ENCODE measurements around the gene FPGT.
A peak's percentile ranks its signal among the peaks of the same experiment; 100 is the strongest.

The FPGT gene

DNA sequence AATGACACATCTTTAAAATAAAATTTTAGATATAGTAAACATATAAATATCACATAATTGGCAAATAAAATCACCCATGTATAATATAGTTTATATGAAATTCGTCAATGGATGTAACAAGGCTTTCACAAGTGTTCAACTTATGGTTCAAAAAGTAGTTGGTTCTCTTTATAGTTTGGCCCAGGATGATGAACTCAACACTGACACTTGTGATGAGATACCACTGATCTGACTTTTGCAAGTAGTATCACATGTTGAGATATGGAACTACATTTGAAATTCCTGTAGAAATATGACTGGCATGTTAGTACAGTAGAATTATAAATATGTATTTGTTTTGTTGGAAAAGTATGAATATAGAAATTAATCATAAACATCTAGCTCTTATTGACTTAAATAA, 39.0 kb downstream of the FPGT start:
- Histone ChIP-seq H3K18ac (ENCODE audit: low read length) (no peak overlapping the region), H3K27ac (ENCODE audit: low read depth, low read length) (no peak overlapping the region), H4K12ac (ENCODE audit: low read depth, low read length) (no peak overlapping the region), H3K4me1 (ENCODE audit: control insufficient read depth in 1 of 2, insufficient read depth in 2 of 2, low read length in 2 of 2) (no peaks in the 10 kb centered on the region), H3K36me3 (ENCODE audit: control insufficient read depth in 1 of 2, insufficient read depth in 2 of 2, low read length in 2 of 2) (no peaks in the 10 kb centered on the region), H3K79me1 (ENCODE audit: low read length) (no peaks in the 10 kb centered on the region), H2AFZ (ENCODE audit: insufficient read depth, low read length, poor library complexity) (no peak overlapping the region), H3K14ac (ENCODE audit: low read length) (no peak overlapping the region), H3K9ac (ENCODE audit: low read length) (no peak overlapping the region), H2BK5ac (ENCODE audit: low read depth, low read length, poor library complexity) (no peak overlapping the region), H2AK5ac (ENCODE audit: low read length) (no peak overlapping the region), H2BK120ac (ENCODE audit: insufficient read depth, low read length, poor library complexity) (no peak overlapping the region), H3K23ac (ENCODE audit: low read length) (no peak overlapping the region), H3K4me3 (ENCODE audit: low read depth, low read length) (no peak overlapping the region), H3K4me2 (ENCODE audit: low read length) (no peak overlapping the region), H2BK12ac (ENCODE audit: low read length) (no peak overlapping the region), H4K8ac (ENCODE audit: low read depth, low read length) (no peak overlapping the region), H3K4ac (ENCODE audit: low read depth, low read length) (no peak overlapping the region), H4K91ac (ENCODE audit: low read depth, low read length) (no peak overlapping the region), H3K9me3 (ENCODE audit: insufficient read depth, low read depth, low read length) (no peaks in the 10 kb centered on the region), H3K79me2 (ENCODE audit: control insufficient read depth, insufficient read depth, low read length, poor library complexity) (no peaks in the 10 kb centered on the region), H3K27me3 (ENCODE audit: insufficient read depth, low read length) (no peaks in the 10 kb centered on the region)
- DNase-seq: no peak
- WGBS (ENCODE audit: extremely low coverage, insufficient coverage, insufficient read length): no CpG with 5 or more reads among the region's 1 CpG

DNA sequence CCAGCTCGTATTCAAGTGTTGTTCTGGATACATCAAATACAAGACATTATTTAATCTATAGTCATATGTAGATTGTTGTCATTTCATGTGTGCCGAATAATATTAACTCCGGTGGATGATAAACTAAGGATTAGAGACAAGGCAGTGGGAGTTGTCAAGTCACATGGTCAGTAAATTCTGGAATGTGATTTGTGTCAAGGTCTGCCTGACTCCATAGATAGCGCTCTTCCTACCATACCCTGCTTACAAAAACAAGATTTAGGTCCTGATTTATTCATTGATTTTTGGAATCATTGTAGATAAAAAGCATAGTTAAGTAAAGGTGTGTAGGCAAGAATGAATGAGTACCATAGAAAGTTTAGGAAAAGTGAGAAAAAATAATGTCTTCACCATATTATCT, 39.7 kb downstream of the FPGT start:
- Histone ChIP-seq H2BK120ac (ENCODE audit: insufficient read depth, low read length, poor library complexity) (no peak overlapping the region), H3K4me1 (ENCODE audit: control insufficient read depth in 1 of 2, insufficient read depth in 2 of 2, low read length in 2 of 2) (no peaks in the 10 kb centered on the region), H3K79me1 (ENCODE audit: low read length) (no peaks in the 10 kb centered on the region), H2BK5ac (ENCODE audit: low read depth, low read length, poor library complexity) (no peak overlapping the region), H3K4me3 (ENCODE audit: low read depth, low read length) (no peak overlapping the region), H4K8ac (ENCODE audit: low read depth, low read length) (no peak overlapping the region), H3K4ac (ENCODE audit: low read depth, low read length) (no peak overlapping the region), H2AK5ac (ENCODE audit: low read length) (no peak overlapping the region), H3K9me3 (ENCODE audit: insufficient read depth, low read depth, low read length) (no peaks in the 10 kb centered on the region), H3K9ac (ENCODE audit: low read length) (no peak overlapping the region), H3K23ac (ENCODE audit: low read length) (no peak overlapping the region), H2BK12ac (ENCODE audit: low read length) (no peak overlapping the region), H3K36me3 (ENCODE audit: control insufficient read depth in 1 of 2, insufficient read depth in 2 of 2, low read length in 2 of 2) (no peaks in the 10 kb centered on the region), H3K18ac (ENCODE audit: low read length) (no peak overlapping the region), H4K91ac (ENCODE audit: low read depth, low read length) (no peak overlapping the region), H3K14ac (ENCODE audit: low read length) (no peak overlapping the region), H3K27ac (ENCODE audit: low read depth, low read length) (no peak overlapping the region), H3K79me2 (ENCODE audit: control insufficient read depth, insufficient read depth, low read length, poor library complexity) (no peaks in the 10 kb centered on the region), H3K4me2 (ENCODE audit: low read length) (no peak overlapping the region), H4K12ac (ENCODE audit: low read depth, low read length) (no peak overlapping the region), H2AFZ (ENCODE audit: insufficient read depth, low read length, poor library complexity) (no peak overlapping the region), H3K27me3 (ENCODE audit: insufficient read depth, low read length) (no peaks in the 10 kb centered on the region)
- WGBS (ENCODE audit: extremely low coverage, insufficient coverage, insufficient read length): no CpG with 5 or more reads among the region's 4 CpGs
- no peak for DNase-seq

DNA sequence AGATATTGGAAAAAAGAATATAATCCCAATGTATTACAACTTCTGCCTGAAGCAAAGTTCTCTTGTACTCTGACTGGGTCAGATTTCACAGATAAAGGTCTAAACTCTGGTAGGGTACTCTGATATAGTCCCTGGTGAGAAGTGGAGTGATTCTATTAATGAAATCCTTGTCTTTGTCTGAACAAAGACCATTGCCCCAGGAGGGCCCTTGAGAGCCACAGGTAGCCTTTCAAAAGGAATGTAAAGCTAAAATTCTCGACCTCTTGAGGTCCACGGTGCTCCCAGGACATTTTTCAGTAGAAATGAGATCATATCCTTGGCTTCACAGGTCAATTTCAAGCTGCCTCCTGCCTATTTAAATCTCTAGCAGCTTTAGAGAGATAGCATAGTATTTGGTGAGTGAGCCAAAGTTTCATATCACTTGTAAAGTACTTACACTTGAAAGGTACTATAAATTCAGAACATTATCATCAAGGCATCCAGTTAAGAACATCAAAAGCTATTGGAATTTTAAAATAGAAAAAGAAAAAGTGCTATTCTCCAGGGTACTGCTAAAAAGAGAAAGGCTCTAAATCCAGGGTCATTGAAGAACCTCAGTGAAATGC, 47.2 kb downstream of the FPGT start:
- Histone ChIP-seq H3K79me2 (ENCODE audit: control insufficient read depth, insufficient read depth, low read length, poor library complexity) (no peaks in the 10 kb centered on the region), H3K9ac (ENCODE audit: low read length) (no peak overlapping the region), H4K91ac (ENCODE audit: low read depth, low read length) (no peak overlapping the region), H3K79me1 (ENCODE audit: low read length) (peaks cover 5% of the 10 kb centered on the region), H3K4me3 (ENCODE audit: low read depth, low read length) (no peak overlapping the region), H2BK5ac (ENCODE audit: low read depth, low read length, poor library complexity) (no peak overlapping the region), H2BK120ac (ENCODE audit: insufficient read depth, low read length, poor library complexity) (no peak overlapping the region), H3K4me2 (ENCODE audit: low read length) (no peak overlapping the region), H3K18ac (ENCODE audit: low read length) (no peak overlapping the region), H3K4me1 (ENCODE audit: control insufficient read depth in 1 of 2, insufficient read depth in 2 of 2, low read length in 2 of 2) (peaks cover 4% of the 10 kb centered on the region in 2 experiments), H4K8ac (ENCODE audit: low read depth, low read length) (no peak overlapping the region), H3K14ac (ENCODE audit: low read length) (no peak overlapping the region), H3K27me3 (ENCODE audit: insufficient read depth, low read length) (no peaks in the 10 kb centered on the region), H3K9me3 (ENCODE audit: insufficient read depth, low read depth, low read length) (peaks cover 6% of the 10 kb centered on the region), H2AFZ (ENCODE audit: insufficient read depth, low read length, poor library complexity) (no peak overlapping the region), H2AK5ac (ENCODE audit: low read length) (no peak overlapping the region), H3K4ac (ENCODE audit: low read depth, low read length) (no peak overlapping the region), H3K23ac (ENCODE audit: low read length) (no peak overlapping the region), H3K27ac (ENCODE audit: low read depth, low read length) (peak overlapping the region; percentile 56), H2BK12ac (ENCODE audit: low read length) (no peak overlapping the region), H3K36me3 (ENCODE audit: control insufficient read depth in 1 of 2, insufficient read depth in 2 of 2, low read length in 2 of 2) (peaks cover 0 to 2% of the 10 kb centered on the region in 2 experiments), H4K12ac (ENCODE audit: low read depth, low read length) (no peak overlapping the region)
- DNase-seq: no peak
- WGBS (ENCODE audit: extremely low coverage, insufficient coverage, insufficient read length): no CpG with 5 or more reads among the region's 2 CpGs

DNA sequence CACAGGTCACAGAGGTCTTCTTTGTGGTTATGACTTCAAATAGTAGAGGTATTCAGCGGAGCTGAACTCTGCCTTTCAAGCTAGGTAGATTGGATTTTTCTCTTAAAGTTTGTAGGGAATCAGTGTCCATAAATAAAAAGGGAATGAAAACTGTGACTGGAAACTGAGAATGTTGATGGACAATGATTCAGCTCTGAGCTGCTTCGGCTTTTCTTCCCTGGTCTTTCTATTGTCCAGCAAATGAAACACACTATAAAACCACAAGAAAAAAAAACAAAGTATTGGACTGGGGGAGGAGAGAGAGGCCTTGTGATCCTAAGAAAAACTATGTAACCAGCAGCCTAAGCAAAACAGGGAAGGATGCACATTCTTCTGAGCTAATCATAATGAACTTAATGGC, 48.3 kb downstream of the FPGT start:
- Histone ChIP-seq H3K23ac (ENCODE audit: low read length) (no peak overlapping the region), H3K27me3 (ENCODE audit: insufficient read depth, low read length) (no peaks in the 10 kb centered on the region), H3K18ac (ENCODE audit: low read length) (no peak overlapping the region), H3K4me2 (ENCODE audit: low read length) (no peak overlapping the region), H3K79me1 (ENCODE audit: low read length) (peaks cover 5% of the 10 kb centered on the region), H3K4ac (ENCODE audit: low read depth, low read length) (no peak overlapping the region), H3K9ac (ENCODE audit: low read length) (no peak overlapping the region), H3K79me2 (ENCODE audit: control insufficient read depth, insufficient read depth, low read length, poor library complexity) (no peaks in the 10 kb centered on the region), H3K4me3 (ENCODE audit: low read depth, low read length) (no peak overlapping the region), H3K14ac (ENCODE audit: low read length) (no peak overlapping the region), H3K27ac (ENCODE audit: low read depth, low read length) (peak overlapping the region; percentile 64), H4K8ac (ENCODE audit: low read depth, low read length) (no peak overlapping the region), H4K91ac (ENCODE audit: low read depth, low read length) (no peak overlapping the region), H4K12ac (ENCODE audit: low read depth, low read length) (no peak overlapping the region), H2AFZ (ENCODE audit: insufficient read depth, low read length, poor library complexity) (no peak overlapping the region), H2BK12ac (ENCODE audit: low read length) (no peak overlapping the region), H2AK5ac (ENCODE audit: low read length) (no peak overlapping the region), H2BK120ac (ENCODE audit: insufficient read depth, low read length, poor library complexity) (no peak overlapping the region), H3K9me3 (ENCODE audit: insufficient read depth, low read depth, low read length) (peaks cover 6% of the 10 kb centered on the region), H2BK5ac (ENCODE audit: low read depth, low read length, poor library complexity) (no peak overlapping the region), H3K4me1 (ENCODE audit: control insufficient read depth in 1 of 2, insufficient read depth in 2 of 2, low read length in 2 of 2) (peaks cover 4% of the 10 kb centered on the region in 2 experiments), H3K36me3 (ENCODE audit: control insufficient read depth in 1 of 2, insufficient read depth in 2 of 2, low read length in 2 of 2) (peaks cover 0 to 2% of the 10 kb centered on the region in 2 experiments)
- WGBS (ENCODE audit: extremely low coverage, insufficient coverage, insufficient read length): no CpG with 5 or more reads among the region's 2 CpGs
- DNase-seq: no peak

All from trophoblast cell (in vitro differentiated cells and primary cell).